IMR-90 (cell line): ENCODE data around the gene EIF5A.

ENCODE experiments used
- CEBPB ChIP-seq: IDR thresholded peaks from 2 replicates; pipeline ENCODE4 v1.6.1; 2012; ENCODE audit warnings: low read depth, low read length, improper control_type of control experiment
- MAZ ChIP-seq: IDR thresholded peaks from 2 replicates; pipeline ENCODE4 v1.6.1; 2012; ENCODE audit warnings: low read depth, mild to moderate bottlenecking, low read length, improper control_type of control experiment, moderate library complexity, borderline replicate concordance
- SMC3 ChIP-seq: fragments of 150-350 bp; IDR thresholded peaks from 2 replicates; pipeline ENCODE4 v1.6.1; 2016; ENCODE audit warnings: low read depth, mild to moderate bottlenecking, antibody characterized with exemption, low read length, moderate library complexity
- TF ChIP-seq, protein P1 (sequence below): conservative IDR thresholded peaks from 2 replicates; pipeline ENCODE4 v1.5.1; 2012; ENCODE audit warnings: mild to moderate bottlenecking, low read depth, low read length, improper control_type of control experiment
- TF ChIP-seq, protein P2 (sequence below): fragments of 150-350 bp; IDR thresholded peaks from 2 replicates; pipeline ENCODE4 v1.6.1; 2016; ENCODE audit warnings: low read depth, mild to moderate bottlenecking, low read length, moderate library complexity, borderline replicate concordance

DNA sequence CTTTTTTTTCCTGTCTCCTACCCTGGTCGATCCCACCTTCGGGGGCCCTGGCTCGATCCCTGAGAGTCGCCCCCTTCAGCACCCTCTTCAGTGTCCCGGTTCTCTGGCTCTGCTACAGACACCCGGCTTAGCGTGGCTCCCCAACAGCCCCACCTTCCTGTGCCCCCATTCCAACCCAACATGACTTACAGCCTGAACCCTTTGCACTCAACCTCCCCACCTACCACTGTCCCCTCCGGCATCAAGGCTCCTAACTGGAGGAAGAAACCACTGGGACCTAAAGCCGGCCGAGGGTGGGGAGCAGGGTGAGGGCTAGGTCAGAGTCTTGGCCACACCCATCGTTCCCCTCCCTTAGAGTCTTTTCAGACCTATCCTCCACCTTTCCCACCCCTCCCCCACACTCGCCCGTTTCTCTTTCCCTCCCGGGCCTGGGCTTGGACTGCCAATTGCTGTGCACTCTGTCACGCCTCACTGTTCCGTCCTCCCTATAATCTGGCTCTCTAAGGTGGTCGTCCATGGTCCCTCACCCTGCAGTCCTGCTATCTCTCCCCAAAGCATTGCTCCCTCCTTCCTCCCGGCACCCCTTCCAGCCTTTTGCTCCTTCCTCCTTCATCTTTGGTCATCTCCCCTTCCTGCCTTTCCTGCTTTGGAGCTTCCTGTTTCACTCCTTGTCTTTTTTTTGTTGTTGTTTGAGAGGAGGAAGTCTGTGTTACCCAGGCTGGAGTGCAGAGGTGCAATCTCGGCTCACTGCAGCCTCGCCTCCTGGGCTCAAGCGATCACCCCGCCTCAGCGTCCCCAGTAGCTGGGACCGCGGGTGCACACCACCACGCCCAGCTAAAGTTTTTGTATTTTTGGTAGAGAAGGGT is 44.3 kb upstream of the EIF5A start:
- TF ChIP-seq, protein P1, sequence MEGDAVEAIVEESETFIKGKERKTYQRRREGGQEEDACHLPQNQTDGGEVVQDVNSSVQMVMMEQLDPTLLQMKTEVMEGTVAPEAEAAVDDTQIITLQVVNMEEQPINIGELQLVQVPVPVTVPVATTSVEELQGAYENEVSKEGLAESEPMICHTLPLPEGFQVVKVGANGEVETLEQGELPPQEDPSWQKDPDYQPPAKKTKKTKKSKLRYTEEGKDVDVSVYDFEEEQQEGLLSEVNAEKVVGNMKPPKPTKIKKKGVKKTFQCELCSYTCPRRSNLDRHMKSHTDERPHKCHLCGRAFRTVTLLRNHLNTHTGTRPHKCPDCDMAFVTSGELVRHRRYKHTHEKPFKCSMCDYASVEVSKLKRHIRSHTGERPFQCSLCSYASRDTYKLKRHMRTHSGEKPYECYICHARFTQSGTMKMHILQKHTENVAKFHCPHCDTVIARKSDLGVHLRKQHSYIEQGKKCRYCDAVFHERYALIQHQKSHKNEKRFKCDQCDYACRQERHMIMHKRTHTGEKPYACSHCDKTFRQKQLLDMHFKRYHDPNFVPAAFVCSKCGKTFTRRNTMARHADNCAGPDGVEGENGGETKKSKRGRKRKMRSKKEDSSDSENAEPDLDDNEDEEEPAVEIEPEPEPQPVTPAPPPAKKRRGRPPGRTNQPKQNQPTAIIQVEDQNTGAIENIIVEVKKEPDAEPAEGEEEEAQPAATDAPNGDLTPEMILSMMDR = no peak
- TF ChIP-seq CEBPB (no peak), SMC3 (no peak), MAZ (no peak)
- TF ChIP-seq, protein P2, sequence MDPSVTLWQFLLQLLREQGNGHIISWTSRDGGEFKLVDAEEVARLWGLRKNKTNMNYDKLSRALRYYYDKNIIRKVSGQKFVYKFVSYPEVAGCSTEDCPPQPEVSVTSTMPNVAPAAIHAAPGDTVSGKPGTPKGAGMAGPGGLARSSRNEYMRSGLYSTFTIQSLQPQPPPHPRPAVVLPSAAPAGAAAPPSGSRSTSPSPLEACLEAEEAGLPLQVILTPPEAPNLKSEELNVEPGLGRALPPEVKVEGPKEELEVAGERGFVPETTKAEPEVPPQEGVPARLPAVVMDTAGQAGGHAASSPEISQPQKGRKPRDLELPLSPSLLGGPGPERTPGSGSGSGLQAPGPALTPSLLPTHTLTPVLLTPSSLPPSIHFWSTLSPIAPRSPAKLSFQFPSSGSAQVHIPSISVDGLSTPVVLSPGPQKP = no peak
